HG03135 (cell line): ENCODE measurements around the gene EMILIN1.
"Not testable (repeated sequence)": the region's sequence is repeated elsewhere in the genome, so short reads cannot be mapped to it uniquely, and the experiment has no call there.

ENCODE experiments used
- ATAC-seq: cut with Tn5 transposase; IDR thresholded peaks from one replicate; pipeline ENCODE4 v1.9.1; 2021; ENCODE audit warnings: mild to moderate bottlenecking, moderate library complexity; ENCODE audit not compliant: unreplicated experiment

Gene EMILIN1

GRCh38 chr2:27119330-27119670, 40.9 kb downstream of the EMILIN1 start:
- not testable (repeated sequence) for ATAC-seq

DNA sequence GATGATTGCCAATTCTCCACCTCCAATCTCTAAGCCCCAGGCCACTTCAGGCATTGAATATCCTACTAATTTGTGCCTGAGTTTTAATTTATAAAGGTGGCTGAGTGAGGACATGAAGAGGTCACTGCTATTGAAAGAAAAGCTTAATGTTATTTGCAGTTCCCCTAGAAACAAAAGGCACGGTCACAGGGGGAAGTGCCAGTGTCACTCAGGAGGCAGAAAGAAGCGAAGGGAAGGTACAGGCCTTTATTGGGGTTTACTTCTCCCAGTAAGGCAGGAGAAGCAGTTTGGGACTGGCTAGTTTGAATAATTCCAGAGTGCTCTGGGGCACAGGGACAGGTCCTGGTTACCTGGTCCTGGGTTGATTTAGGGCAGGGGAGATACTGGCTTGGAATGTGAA, 43.5 kb downstream of the EMILIN1 start:
- no peak for ATAC-seq

DNA sequence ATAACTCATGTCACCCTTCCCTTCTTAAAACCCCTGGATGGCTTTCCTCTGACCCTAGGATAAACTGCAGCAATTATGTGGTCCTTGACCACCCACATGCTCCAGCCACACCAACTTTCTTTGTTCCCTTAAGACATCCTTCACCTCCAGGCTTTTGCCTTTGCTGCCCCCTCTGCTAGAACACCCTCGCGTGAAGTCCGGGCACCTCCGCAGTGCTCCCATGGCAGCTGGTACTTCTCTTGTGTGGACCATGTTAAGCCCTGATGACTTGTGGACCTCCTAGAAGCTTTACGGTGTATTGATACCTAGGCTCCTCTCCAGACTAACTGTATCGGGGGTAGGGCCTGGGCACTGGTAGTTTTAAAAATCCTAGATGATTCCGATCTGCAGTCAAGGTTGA, 44.4 kb downstream of the EMILIN1 start:
- ATAC-seq, result no peak

GRCh38 chr2:27123302-27124150, 45.1 kb downstream of the EMILIN1 start, which contains the start of gene ABHD1:
ABHD1 (plus strand) TSS chr2:27123815; CDS start chr2:27123949, 134 bp downstream.
- no peak for ATAC-seq

DNA sequence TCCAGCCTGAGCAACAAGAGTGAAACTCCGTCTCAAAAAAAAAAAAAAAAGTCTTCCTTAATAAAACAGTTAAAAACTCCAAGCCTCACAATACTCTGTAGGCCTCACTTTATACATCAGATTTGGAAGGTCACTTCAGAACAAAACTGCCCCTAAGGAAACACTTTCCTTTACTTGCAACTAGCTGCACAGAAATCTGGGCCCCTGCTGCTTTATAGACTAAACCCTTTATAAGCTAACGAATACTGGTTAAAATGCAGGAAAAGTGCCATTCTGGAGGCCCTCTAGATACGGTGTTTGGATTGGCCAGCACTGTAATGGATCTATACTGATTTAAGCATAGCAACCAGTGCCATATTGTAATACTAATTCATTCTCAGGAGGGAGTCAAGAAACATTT, 46.7 kb downstream of the EMILIN1 start:
- ATAC-seq, result no peak

GRCh38 chr2:27126252-27126710, 47.9 kb downstream of the EMILIN1 start:
- ATAC-seq, result no peak

- no peak for ATAC-seq
These were observed 49.7 kb downstream of the EMILIN1 start for GRCh38 chr2:27127883-27128667.

DNA sequence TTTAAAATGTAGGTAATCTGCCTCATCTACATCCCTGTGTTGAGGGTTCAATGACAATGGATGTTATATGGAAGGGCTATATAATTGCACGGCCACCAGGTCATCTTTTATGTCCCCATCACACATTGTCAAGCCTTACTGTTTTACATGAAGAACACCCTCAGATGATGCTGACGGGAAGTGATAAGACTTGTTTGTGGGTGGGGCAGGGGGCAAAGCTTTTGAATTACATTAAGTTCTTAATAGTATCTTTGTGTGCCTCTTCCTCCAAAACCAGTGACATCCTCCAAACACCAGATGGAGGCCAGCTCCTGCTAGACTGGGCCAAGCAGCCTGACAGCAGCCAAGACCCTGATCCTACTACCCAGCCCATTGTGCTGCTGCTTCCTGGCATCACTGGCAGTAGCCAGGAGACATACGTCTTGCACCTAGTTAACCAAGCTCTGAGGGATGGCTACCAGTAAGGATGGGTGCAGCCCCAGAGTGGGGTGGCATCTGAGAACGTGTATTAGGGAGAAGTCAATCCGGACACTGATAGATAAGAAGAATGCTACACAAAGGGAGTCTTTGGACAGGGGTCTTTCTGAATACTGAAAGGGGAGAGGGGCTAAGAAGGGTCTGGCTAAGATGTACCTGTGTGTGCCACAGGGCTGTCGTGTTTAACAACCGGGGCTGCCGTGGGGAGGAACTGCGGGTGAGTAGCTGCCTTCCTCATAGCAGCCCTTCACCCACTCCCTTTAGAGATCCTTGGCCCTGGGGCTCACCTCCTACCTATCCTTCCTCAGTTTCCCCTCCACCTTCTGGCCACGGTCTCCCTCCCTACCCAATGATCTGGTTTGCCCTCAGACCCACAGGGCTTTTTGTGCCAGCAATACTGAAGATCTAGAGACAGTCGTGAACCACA, 50.5 kb downstream of the EMILIN1 start:
- no peak for ATAC-seq

GRCh38 chr2:27130396-27130795, 52.0 kb downstream of the EMILIN1 start:
- ATAC-seq, result no peak

GRCh38 chr2:27131429-27131828, 53.0 kb downstream of the EMILIN1 start:
- ATAC-seq, result no peak

- ATAC-seq, result no peak
These were observed 54.9 kb downstream of the EMILIN1 start for GRCh38 chr2:27133195-27133875.

DNA sequence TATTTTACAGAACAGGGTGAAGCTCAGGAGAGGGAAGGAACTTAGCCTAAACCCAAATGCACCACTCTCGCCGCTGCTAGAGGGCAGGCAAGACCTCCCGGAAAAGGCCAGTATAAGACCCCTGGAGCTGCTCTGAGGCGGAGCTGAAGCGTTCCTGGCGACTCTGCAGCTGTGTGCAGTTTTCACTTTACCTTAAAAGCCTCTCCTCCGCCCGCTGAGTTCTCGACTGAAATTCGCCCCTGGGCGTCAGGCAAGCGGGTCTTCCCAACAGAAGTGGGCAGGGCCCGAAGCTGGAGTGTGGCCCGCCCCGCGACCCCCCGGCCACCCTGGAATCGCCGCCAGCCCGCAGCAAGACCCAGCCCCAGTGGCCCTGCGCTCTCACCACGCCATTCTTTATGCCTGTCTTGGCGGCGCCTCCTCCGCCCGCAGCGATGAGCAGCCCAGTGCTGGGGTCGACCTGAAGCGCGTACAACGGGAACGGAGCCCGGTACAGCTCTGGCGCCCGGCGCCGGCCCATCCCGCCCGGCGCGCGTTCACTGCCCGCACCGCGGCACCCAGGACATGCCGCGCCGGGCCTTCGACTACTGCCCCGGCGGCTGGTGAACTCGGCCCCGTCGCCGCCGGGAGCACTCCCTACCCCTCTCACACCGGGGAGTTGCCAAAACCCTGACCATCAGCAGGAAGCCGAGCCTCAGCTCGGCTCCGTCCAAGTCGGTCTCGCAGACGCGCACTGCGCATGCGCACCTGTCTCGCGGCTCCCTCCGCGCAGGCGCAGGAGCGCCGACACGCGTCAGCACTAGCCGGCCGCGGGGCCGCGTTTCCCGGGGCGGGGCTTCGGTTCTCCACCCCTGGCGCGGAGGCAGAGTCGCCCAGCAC, 55.7 kb downstream of the EMILIN1 start, which contains the start of gene PREB:
TSS of gene PREB (minus strand) at position 732 of the 876 bp plus-strand sequence. CDS start at position 517, 215 bp downstream.
- ATAC-seq, result peak; percentile 78

DNA sequence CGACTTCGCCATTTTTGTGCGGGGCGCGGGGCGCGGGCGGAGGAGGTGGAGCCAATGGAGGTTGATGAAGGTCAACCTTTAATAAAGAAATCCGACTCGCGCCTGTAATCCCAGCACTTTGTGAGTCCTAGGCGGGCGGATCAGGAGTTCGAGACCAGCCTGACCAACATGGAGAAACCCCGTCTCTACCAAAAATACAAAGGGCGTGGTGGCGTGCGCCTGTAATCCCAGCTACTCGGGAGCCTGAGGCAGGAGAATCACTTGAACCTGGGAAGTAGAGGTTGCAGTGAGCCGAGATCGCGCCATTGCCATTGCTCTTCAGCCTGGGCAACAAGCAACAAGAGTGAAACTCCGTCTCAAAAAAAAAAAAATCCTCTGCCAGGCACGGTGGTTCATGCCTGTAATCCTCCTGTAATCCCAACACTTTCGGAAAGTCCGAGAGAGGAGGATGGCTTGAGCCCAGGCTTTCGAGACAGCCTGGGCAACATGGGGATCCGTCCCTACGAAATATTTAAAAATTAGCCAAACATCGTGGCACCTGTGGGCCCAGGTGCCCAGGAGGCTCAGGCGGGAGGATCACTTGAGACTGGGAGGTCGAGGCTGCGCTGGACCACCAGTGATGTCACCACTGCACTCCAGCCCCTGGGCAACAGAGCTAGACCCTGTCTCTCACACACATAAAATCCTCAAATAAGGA, 56.5 kb downstream of the EMILIN1 start:
- ATAC-seq, result no peak

- ATAC-seq, result no peak
These were observed 57.1 kb downstream of the EMILIN1 start for GRCh38 chr2:27135478-27135955.
